ENCODE measurements around the gene ESR1.
"Not testable (repeated sequence)": the region's sequence is repeated elsewhere in the genome, so short reads cannot be mapped to it uniquely, and the experiment has no call there.

The ESR1 gene

GRCh38 chr6:152026744-152027143 is 219.3 kb downstream of the ESR1 start:
- not testable (repeated sequence) for DNase-seq (ENCODE audit: low spot score); H2BK5ac ChIP-seq (ENCODE audit: low read length); H2BK120ac ChIP-seq (ENCODE audit: low read depth, low read length); H3K9me3 ChIP-seq (replicated peaks in 1 of 2; ENCODE audit: control insufficient read depth in 2 of 2, insufficient read depth in 1 of 2, low read depth in 1 of 2, low read length in 2 of 2); H2AFZ ChIP-seq (ENCODE audit: low read length); H3K4me2 ChIP-seq (ENCODE audit: insufficient read depth, low read length, poor library complexity, severe bottlenecking); H2BK15ac ChIP-seq (ENCODE audit: low read length); H3K4ac ChIP-seq (ENCODE audit: low read length); H3K14ac ChIP-seq (ENCODE audit: low read length); H3K4me3 ChIP-seq (ENCODE audit: low read length in 2 of 2); H3K23ac ChIP-seq (ENCODE audit: low read depth, low read length, poor library complexity); H3K9ac ChIP-seq (ENCODE audit: low read depth, low read length, poor library complexity); H4K8ac ChIP-seq (ENCODE audit: low read depth, low read length); H3K4me1 ChIP-seq (ENCODE audit: control insufficient read depth in 2 of 2, insufficient read depth in 1 of 2, low read depth in 1 of 2, low read length in 2 of 2); H2AK5ac ChIP-seq (ENCODE audit: low read depth, low read length); H4K91ac ChIP-seq (ENCODE audit: low read depth, low read length, poor library complexity); H3K79me1 ChIP-seq (ENCODE audit: low read depth, low read length); H3K36me3 ChIP-seq (replicated peaks in 1 of 2; ENCODE audit: control insufficient read depth in 2 of 2, insufficient read depth in 2 of 2, low read length in 2 of 2); H3K27me3 ChIP-seq (ENCODE audit: control insufficient read depth in 3 of 3, insufficient read depth in 3 of 3, low read depth in 1 of 3, low read length in 3 of 3); H3K18ac ChIP-seq (ENCODE audit: low read length); H3K27ac ChIP-seq (replicated peaks; ENCODE audit: low read length); H2BK12ac ChIP-seq (ENCODE audit: low read length)
- no CpG with 5 or more reads among the region's 6 CpGs for WGBS, 2 donors (ENCODE audit: extremely low coverage in 2 of 2, insufficient read length in 2 of 2, insufficient replicate concordance in 1 of 2)

DNA sequence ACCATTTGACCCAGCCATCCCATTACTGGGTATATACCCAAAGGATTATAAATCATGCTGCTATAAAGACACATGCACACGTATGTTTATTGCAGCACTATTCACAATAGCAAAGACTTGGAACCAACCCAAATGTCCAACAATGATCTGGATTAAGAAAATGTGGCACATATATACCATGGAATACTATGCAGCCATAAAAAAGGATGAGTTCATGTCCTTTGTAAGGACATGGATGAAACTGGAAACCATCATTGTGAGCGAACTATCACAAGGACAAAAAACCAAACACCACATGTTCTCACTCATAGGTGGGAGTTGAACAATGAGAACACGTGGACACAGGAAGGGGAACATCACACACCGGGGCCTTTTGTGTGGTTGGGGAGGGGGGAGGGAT is 226.3 kb downstream of the ESR1 start:
- H3K36me3 ChIP-seq (replicated peaks in 1 of 2; ENCODE audit: control insufficient read depth in 2 of 2, insufficient read depth in 2 of 2, low read length in 2 of 2); DNase-seq (ENCODE audit: low spot score); H3K27ac ChIP-seq (replicated peaks; ENCODE audit: low read length); H3K9me3 ChIP-seq (replicated peaks in 1 of 2; ENCODE audit: control insufficient read depth in 2 of 2, insufficient read depth in 1 of 2, low read depth in 1 of 2, low read length in 2 of 2); H3K23ac ChIP-seq (ENCODE audit: low read depth, low read length, poor library complexity); H2BK5ac ChIP-seq (ENCODE audit: low read length); H4K8ac ChIP-seq (ENCODE audit: low read depth, low read length); H3K14ac ChIP-seq (ENCODE audit: low read length); H2AFZ ChIP-seq (ENCODE audit: low read length); H2BK15ac ChIP-seq (ENCODE audit: low read length); H2BK12ac ChIP-seq (ENCODE audit: low read length); H3K4me3 ChIP-seq (ENCODE audit: low read length in 2 of 2); H3K79me1 ChIP-seq (ENCODE audit: low read depth, low read length); H4K91ac ChIP-seq (ENCODE audit: low read depth, low read length, poor library complexity); H3K27me3 ChIP-seq (ENCODE audit: control insufficient read depth in 3 of 3, insufficient read depth in 3 of 3, low read depth in 1 of 3, low read length in 3 of 3); H2AK5ac ChIP-seq (ENCODE audit: low read depth, low read length); H3K4ac ChIP-seq (ENCODE audit: low read length); H3K18ac ChIP-seq (ENCODE audit: low read length); H3K4me1 ChIP-seq (ENCODE audit: control insufficient read depth in 2 of 2, insufficient read depth in 1 of 2, low read depth in 1 of 2, low read length in 2 of 2); H3K9ac ChIP-seq (ENCODE audit: low read depth, low read length, poor library complexity); H2BK120ac ChIP-seq (ENCODE audit: low read depth, low read length); H3K4me2 ChIP-seq (ENCODE audit: insufficient read depth, low read length, poor library complexity, severe bottlenecking): not testable (repeated sequence)
- WGBS, 2 donors (ENCODE audit: extremely low coverage in 2 of 2, insufficient read length in 2 of 2, insufficient replicate concordance in 1 of 2), result no CpG with 5 or more reads among the region's 4 CpGs

DNA sequence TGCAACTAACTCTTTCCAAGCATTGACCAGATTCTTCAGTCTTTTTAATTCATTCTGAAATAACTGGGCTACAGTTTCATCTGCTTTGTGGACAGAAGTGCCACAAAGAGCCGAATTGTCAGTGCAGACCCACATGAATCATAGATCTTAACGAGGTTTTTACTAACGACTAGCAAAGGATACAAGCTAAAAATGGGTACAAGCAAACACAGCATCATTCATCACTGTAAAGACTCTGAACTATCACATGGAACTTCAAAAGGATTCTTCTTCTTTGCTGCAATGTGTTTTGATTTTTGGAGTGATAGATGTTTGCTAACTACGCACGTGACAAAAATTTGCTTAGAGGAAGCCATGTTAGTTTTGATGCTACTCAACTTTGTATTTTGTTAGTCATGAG is 227.1 kb downstream of the ESR1 start:
- no peak overlapping the region for H3K4me3 ChIP-seq (ENCODE audit: low read length in 2 of 2)
- no peak overlapping the region for H2BK5ac ChIP-seq (ENCODE audit: low read length)
- H4K8ac ChIP-seq (ENCODE audit: low read depth, low read length), result no peak overlapping the region
- no peak overlapping the region for H3K4ac ChIP-seq (ENCODE audit: low read length)
- no peak overlapping the region for H3K4me2 ChIP-seq (ENCODE audit: insufficient read depth, low read length, poor library complexity, severe bottlenecking)
- no peak overlapping the region for H2AFZ ChIP-seq (ENCODE audit: low read length)
- no peaks in the 10 kb centered on the region for H3K27me3 ChIP-seq (ENCODE audit: control insufficient read depth in 3 of 3, insufficient read depth in 3 of 3, low read depth in 1 of 3, low read length in 3 of 3)
- no peak overlapping the region for H2BK15ac ChIP-seq (ENCODE audit: low read length)
- no peak for DNase-seq (ENCODE audit: low spot score)
- H2BK120ac ChIP-seq (ENCODE audit: low read depth, low read length), result no peak overlapping the region
- H3K18ac ChIP-seq (ENCODE audit: low read length), result no peak overlapping the region
- H3K9ac ChIP-seq (ENCODE audit: low read depth, low read length, poor library complexity), result no peak overlapping the region
- H3K36me3 ChIP-seq (replicated peaks in 1 of 2; ENCODE audit: control insufficient read depth in 2 of 2, insufficient read depth in 2 of 2, low read length in 2 of 2), result no peaks in the 10 kb centered on the region
- no peak overlapping the region for H2AK5ac ChIP-seq (ENCODE audit: low read depth, low read length)
- no peak overlapping the region for H4K91ac ChIP-seq (ENCODE audit: low read depth, low read length, poor library complexity)
- no peak overlapping the region for H3K14ac ChIP-seq (ENCODE audit: low read length)
- no peaks in the 10 kb centered on the region for H3K9me3 ChIP-seq (replicated peaks in 1 of 2; ENCODE audit: control insufficient read depth in 2 of 2, insufficient read depth in 1 of 2, low read depth in 1 of 2, low read length in 2 of 2)
- no peak overlapping the region for H3K23ac ChIP-seq (ENCODE audit: low read depth, low read length, poor library complexity)
- no peaks in the 10 kb centered on the region for H3K4me1 ChIP-seq (ENCODE audit: control insufficient read depth in 2 of 2, insufficient read depth in 1 of 2, low read depth in 1 of 2, low read length in 2 of 2)
- no peaks in the 10 kb centered on the region for H3K79me1 ChIP-seq (ENCODE audit: low read depth, low read length)
- H2BK12ac ChIP-seq (ENCODE audit: low read length), result no peak overlapping the region
- H3K27ac ChIP-seq (replicated peaks; ENCODE audit: low read length), result no peak overlapping the region
- WGBS, 2 donors (ENCODE audit: extremely low coverage in 2 of 2, insufficient read length in 2 of 2, insufficient replicate concordance in 1 of 2), result no CpG with 5 or more reads among the region's 5 CpGs

- H2AK5ac ChIP-seq (ENCODE audit: low read depth, low read length), result no peak overlapping the region
- H3K9me3 ChIP-seq (replicated peaks in 1 of 2; ENCODE audit: control insufficient read depth in 2 of 2, insufficient read depth in 1 of 2, low read depth in 1 of 2, low read length in 2 of 2), result no peaks in the 10 kb centered on the region
- H3K14ac ChIP-seq (ENCODE audit: low read length), result no peak overlapping the region
- no peak overlapping the region for H3K23ac ChIP-seq (ENCODE audit: low read depth, low read length, poor library complexity)
- no peak overlapping the region for H2BK15ac ChIP-seq (ENCODE audit: low read length)
- no peak overlapping the region for H3K4me3 ChIP-seq (ENCODE audit: low read length in 2 of 2)
- H2BK5ac ChIP-seq (ENCODE audit: low read length), result no peak overlapping the region
- no peak overlapping the region for H2AFZ ChIP-seq (ENCODE audit: low read length)
- H4K8ac ChIP-seq (ENCODE audit: low read depth, low read length), result no peak overlapping the region
- no peak overlapping the region for H3K27ac ChIP-seq (replicated peaks; ENCODE audit: low read length)
- no peaks in the 10 kb centered on the region for H3K36me3 ChIP-seq (replicated peaks in 1 of 2; ENCODE audit: control insufficient read depth in 2 of 2, insufficient read depth in 2 of 2, low read length in 2 of 2)
- no peak overlapping the region for H3K4ac ChIP-seq (ENCODE audit: low read length)
- H3K4me2 ChIP-seq (ENCODE audit: insufficient read depth, low read length, poor library complexity, severe bottlenecking), result no peak overlapping the region
- H2BK12ac ChIP-seq (ENCODE audit: low read length), result no peak overlapping the region
- no peaks in the 10 kb centered on the region for H3K79me1 ChIP-seq (ENCODE audit: low read depth, low read length)
- no peak overlapping the region for H3K9ac ChIP-seq (ENCODE audit: low read depth, low read length, poor library complexity)
- no peak for DNase-seq (ENCODE audit: low spot score)
- H4K91ac ChIP-seq (ENCODE audit: low read depth, low read length, poor library complexity), result no peak overlapping the region
- H3K4me1 ChIP-seq (ENCODE audit: control insufficient read depth in 2 of 2, insufficient read depth in 1 of 2, low read depth in 1 of 2, low read length in 2 of 2), result no peaks in the 10 kb centered on the region
- WGBS, 2 donors (ENCODE audit: extremely low coverage in 2 of 2, insufficient read length in 2 of 2, insufficient replicate concordance in 1 of 2), result no CpG with 5 or more reads among the region's 2 CpGs
- no peak overlapping the region for H3K18ac ChIP-seq (ENCODE audit: low read length)
- H3K27me3 ChIP-seq (ENCODE audit: control insufficient read depth in 3 of 3, insufficient read depth in 3 of 3, low read depth in 1 of 3, low read length in 3 of 3), result no peaks in the 10 kb centered on the region
- no peak overlapping the region for H2BK120ac ChIP-seq (ENCODE audit: low read depth, low read length)
These were observed 238.6 kb downstream of the ESR1 start for GRCh38 chr6:152046118-152046517.

All from neuronal stem cell (in vitro differentiated cells).